DOHH2 (cell line): ENCODE measurements around the gene RBM18.

ENCODE experiments used
- H3F3A ChIP-seq: fragments of 200-600 bp; sonication (generic), shearing (Covaris generic); 2 replicates; pipeline ENCODE4 v1.6.0; 2016; ENCODE audit warnings: antibody characterized with exemption, mild to moderate bottlenecking; ENCODE audit not compliant: control insufficient read depth, insufficient read depth
- H3K27ac ChIP-seq: fragments of 200-600 bp; sonication (generic); 2 replicates; pipeline ENCODE4 v1.5.1; 2014; ENCODE audit warnings: low read depth, mild to moderate bottlenecking, low read length, moderate library complexity
- H3K27me3 ChIP-seq: fragments of 200-600 bp; sonication (generic); 2 replicates; pipeline ENCODE4 v1.6.1; 2014; ENCODE audit warnings: mild to moderate bottlenecking, low read length, mixed read lengths; ENCODE audit not compliant: control insufficient read depth
- H3K36me3 ChIP-seq: fragments of 200-600 bp; sonication (generic); 2 replicates; pipeline ENCODE4 v1.6.1; 2014; ENCODE audit warnings: mild to moderate bottlenecking, low read length, moderate library complexity, mixed read lengths; ENCODE audit not compliant: control insufficient read depth
- H3K4me1 ChIP-seq: fragments of 200-600 bp; sonication (generic); 2 replicates; pipeline ENCODE4 v1.6.1; 2014; ENCODE audit warnings: mild to moderate bottlenecking, low read length, mixed read lengths; ENCODE audit not compliant: control insufficient read depth
- H3K4me2 ChIP-seq: fragments of 200-600 bp; sonication (generic); 2 replicates; pipeline ENCODE4 v1.6.0; 2014; ENCODE audit warnings: mild to moderate bottlenecking, low read length, moderate library complexity
- H3K4me3 ChIP-seq: fragments of 200-600 bp; sonication (generic); 2 replicates; pipeline ENCODE4 v1.5.1; 2014; ENCODE audit warnings: mild to moderate bottlenecking, low read length, mixed read lengths
- H3K79me2 ChIP-seq: fragments of 200-600 bp; sonication (generic); 2 replicates; pipeline ENCODE4 v1.6.1; 2014; ENCODE audit warnings: mild to moderate bottlenecking, low read length, mixed read lengths; ENCODE audit not compliant: control insufficient read depth
- H3K9me2 ChIP-seq: fragments of 200-600 bp; sonication (generic); replicated peaks from 2 replicates; pipeline ENCODE4 v1.6.1; 2014; ENCODE audit warnings: mild to moderate bottlenecking, low read length, mixed read lengths; ENCODE audit not compliant: control insufficient read depth
- H3K9me3 ChIP-seq: fragments of 200-600 bp; sonication (generic); 2 replicates; pipeline ENCODE4 v1.6.1; 2014; ENCODE audit warnings: antibody characterized with exemption, low read length, mixed read lengths; ENCODE audit not compliant: control insufficient read depth, insufficient read depth
- H4K20me1 ChIP-seq: fragments of 200-600 bp; sonication (generic); 2 replicates; pipeline ENCODE4 v1.6.0; 2014; ENCODE audit warnings: low read depth, mild to moderate bottlenecking, antibody characterized with exemption, low read length, moderate library complexity; ENCODE audit not compliant: control insufficient read depth, insufficient read depth
- CTCF ChIP-seq: fragments of 200-600 bp; sonication (generic); IDR thresholded peaks from one replicate; pipeline ENCODE4 v1.5.1; 2014; ENCODE audit warnings: antibody characterized with exemption, mild to moderate bottlenecking, low read depth, low read length; ENCODE audit not compliant: poor library complexity, severe bottlenecking
- EZH2phosphoT487 ChIP-seq: fragments of 200-600 bp; sonication (generic); IDR thresholded peaks from 2 replicates; pipeline ENCODE4 v1.6.1; 2017; ENCODE audit warnings: borderline replicate concordance, mild to moderate bottlenecking, antibody characterized with exemption, low read length, moderate library complexity, mixed read lengths

RBM18 gene

GRCh38 chr9:122287214-122287720 is 22.6 kb upstream of the RBM18 start:
- peaks cover 31% of the 10 kb centered on the region for H3K4me1 ChIP-seq
- peaks cover 93% of the 10 kb centered on the region for H3K36me3 ChIP-seq
- H3K79me2 ChIP-seq: peaks cover 27% of the 10 kb centered on the region
- no peak for TF ChIP-seq CTCF
- TF ChIP-seq EZH2phosphoT487: no peak
- no peaks in the 10 kb centered on the region for H3K9me2 ChIP-seq
- no peaks in the 10 kb centered on the region for H3K9me3 ChIP-seq
- H4K20me1 ChIP-seq: no peaks in the 10 kb centered on the region; the same call in 1 of the 2 replicates
- peak overlapping the region; percentile 8 for H3K27ac ChIP-seq
- peak overlapping the region; percentile 33 for H3K4me2 ChIP-seq
- H3K4me3 ChIP-seq: peak overlapping the region; percentile 2; the same call in 1 of the 2 replicates
- no peaks in the 10 kb centered on the region for H3K27me3 ChIP-seq
- peaks cover 5% of the 10 kb centered on the region for H3F3A ChIP-seq

GRCh38 chr9:122286764-122287163 is 22.1 kb upstream of the RBM18 start:
- H3K36me3 ChIP-seq: peaks cover 94% of the 10 kb centered on the region

GRCh38 chr9:122281368-122281767 is 16.7 kb upstream of the RBM18 start:
- TF ChIP-seq CTCF (no peak), EZH2phosphoT487 (no peak)
- H3K36me3 ChIP-seq: peaks cover 91% of the 10 kb centered on the region
- H3K79me2 ChIP-seq: peaks cover 75% of the 10 kb centered on the region
- H3K27me3 ChIP-seq: no peaks in the 10 kb centered on the region
- H3K4me3 ChIP-seq: no peak overlapping the region
- H3K9me3 ChIP-seq: peaks cover 6% of the 10 kb centered on the region
- H3K27ac ChIP-seq: no peak overlapping the region
- H3F3A ChIP-seq: peaks cover 3% of the 10 kb centered on the region; the same call in 1 of the 2 replicates
- no peak overlapping the region for H3K4me2 ChIP-seq
- peaks cover 14% of the 10 kb centered on the region for H3K4me1 ChIP-seq
- no peaks in the 10 kb centered on the region for H3K9me2 ChIP-seq
- peaks cover 2% of the 10 kb centered on the region; the same call in 1 of the 2 replicates for H4K20me1 ChIP-seq

More at GRCh38 chr9:122286764-122287163, 22.1 kb upstream of the RBM18 start:
- Histone ChIP-seq H3K27ac (peak overlapping the region; percentile 8), H3K4me1 (peaks cover 31% of the 10 kb centered on the region), H3K4me2 (peak overlapping the region; percentile 33), H3K4me3 (peak overlapping the region; percentile 2; the same call in 1 of the 2 replicates), H4K20me1 (no peaks in the 10 kb centered on the region; the same call in 1 of the 2 replicates), H3K9me3 (no peaks in the 10 kb centered on the region), H3K9me2 (no peaks in the 10 kb centered on the region), H3K79me2 (peaks cover 32% of the 10 kb centered on the region), H3F3A (peaks cover 5% of the 10 kb centered on the region), H3K27me3 (no peaks in the 10 kb centered on the region)
- TF ChIP-seq EZH2phosphoT487: no peak

- Histone ChIP-seq H3K79me2 (peaks cover 100% of the 10 kb centered on the region), H3K4me2 (no peak overlapping the region)
- no peak for TF ChIP-seq CTCF
- TF ChIP-seq EZH2phosphoT487: no peak
Measured at GRCh38 chr9:122277285-122277897, 12.8 kb upstream of the RBM18 start.

More at GRCh38 chr9:122277285-122277897, 12.8 kb upstream of the RBM18 start:
- Histone ChIP-seq H3K9me3 (peaks cover 19% of the 10 kb centered on the region), H3K9me2 (no peaks in the 10 kb centered on the region), H3F3A (peaks cover 3% of the 10 kb centered on the region; the same call in 1 of the 2 replicates), H3K4me1 (no peaks in the 10 kb centered on the region), H3K4me3 (no peak overlapping the region), H4K20me1 (peaks cover 2% of the 10 kb centered on the region; the same call in 1 of the 2 replicates), H3K27ac (no peak overlapping the region), H3K27me3 (no peaks in the 10 kb centered on the region), H3K36me3 (peaks cover 94% of the 10 kb centered on the region)
